SHP77 (cell line): ENCODE data around the gene NKX2-1.

Experiments
- DNase-seq, 2 experiments: peaks; one replicate each; lab custom pipeline; 2025; lab: John Stamatoyannopoulos, UW

The NKX2-1 gene

DNA sequence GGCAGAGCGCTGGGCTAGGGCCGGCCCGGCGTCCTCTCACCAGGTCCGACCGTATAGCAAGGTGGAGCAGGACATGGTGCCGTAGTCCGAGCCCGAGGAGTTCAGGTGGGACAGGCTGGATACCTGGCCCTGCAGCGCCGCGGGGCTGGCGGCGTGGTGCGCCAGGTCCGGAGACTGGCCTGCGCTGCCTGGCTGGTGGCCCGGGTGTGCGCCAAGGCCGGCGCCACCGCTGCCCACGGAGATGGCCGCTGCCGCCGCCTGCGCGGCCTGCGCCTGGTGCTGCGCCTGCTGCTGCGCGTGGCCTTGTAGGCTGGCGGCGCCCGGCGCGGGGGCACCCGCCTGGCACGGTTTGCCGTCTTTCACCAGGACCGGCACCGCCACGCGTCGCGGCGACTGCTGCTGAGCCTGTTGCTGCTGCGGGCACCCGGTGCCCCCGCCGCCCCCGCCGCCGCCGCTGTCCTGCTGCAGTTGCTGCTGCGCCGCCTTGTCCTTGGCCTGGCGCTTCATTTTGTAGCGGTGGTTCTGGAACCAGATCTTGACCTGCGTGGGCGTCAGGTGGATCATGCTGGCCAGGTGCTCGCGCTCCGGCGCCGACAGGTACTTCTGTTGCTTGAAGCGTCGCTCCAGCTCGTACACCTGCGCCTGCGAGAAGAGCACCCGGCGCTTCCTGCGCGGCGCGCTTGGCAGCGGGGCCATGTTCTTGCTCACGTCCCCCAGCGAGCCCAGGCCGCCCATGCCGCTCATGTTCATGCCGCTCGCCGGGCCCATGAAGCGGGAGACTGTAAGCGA lies 2.6 kb downstream of the NKX2-1 start:
- DNase-seq = peak in 1 of 2 experiments; percentile 48

DNA sequence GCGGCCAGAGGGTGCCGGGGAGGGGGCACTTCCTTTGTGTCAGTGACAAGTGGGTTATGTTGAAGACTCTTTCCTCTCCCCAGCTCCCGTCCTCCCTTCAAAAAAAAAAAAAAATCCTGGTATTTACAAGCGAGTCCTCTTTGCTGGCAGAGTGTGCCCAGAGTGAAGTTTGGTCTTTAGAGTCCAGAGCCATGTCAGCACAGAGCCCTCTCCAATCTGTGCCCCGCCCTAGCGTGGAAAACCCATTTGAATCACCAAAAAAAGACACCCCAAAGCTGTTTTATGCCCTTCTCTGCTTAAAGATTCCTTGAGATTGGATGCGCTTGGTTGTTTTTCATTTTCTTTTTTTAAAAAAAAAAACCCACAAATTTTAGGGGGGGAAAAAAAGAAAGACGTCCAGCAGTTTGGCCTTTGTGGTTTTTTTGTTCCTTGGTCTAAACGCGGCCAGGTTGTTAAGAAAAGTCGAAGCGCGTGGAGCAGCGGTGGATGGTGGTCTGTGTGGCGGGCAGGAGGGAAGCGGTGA lies 3.3 kb downstream of the NKX2-1 start:
- no peak for DNase-seq

DNA sequence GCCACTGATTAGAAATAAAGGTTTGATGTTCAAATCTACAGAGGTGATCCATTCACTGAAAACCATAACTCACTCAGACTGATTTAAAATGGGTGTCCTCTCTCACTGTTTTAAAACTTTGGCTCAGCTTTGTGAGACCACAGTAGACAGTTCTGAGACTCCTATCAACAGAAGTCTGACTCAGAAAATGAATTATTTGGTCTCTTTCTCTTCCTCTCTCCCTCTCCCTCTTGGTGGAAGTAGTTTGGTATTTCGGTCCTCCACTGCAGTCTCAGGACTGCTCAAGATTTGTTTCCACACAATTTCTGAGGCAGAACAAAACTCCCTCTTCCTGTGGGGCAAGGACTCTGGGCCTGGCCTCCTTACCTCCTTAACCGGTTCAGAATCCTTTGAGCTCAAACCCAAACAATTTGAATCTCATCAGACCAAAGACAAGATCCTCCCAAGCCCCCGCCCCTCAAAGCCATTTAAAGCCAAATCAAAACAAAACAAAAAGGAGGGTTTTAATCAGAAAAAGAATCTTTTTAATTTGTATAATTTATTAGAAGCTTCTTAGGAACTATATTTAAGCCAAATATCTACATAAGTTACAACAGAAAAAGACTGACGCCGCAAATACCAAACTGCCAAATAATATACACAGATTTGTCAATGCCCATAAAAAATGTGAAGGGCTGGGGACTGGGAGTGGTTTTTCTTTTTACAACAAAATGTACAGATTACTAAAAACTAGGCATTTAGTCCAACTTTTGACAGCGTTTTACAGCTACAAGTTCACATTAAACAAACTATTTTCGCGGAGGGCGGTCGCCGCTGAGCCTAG lies 3.9 kb downstream of the NKX2-1 start:
- no peak for DNase-seq

DNA sequence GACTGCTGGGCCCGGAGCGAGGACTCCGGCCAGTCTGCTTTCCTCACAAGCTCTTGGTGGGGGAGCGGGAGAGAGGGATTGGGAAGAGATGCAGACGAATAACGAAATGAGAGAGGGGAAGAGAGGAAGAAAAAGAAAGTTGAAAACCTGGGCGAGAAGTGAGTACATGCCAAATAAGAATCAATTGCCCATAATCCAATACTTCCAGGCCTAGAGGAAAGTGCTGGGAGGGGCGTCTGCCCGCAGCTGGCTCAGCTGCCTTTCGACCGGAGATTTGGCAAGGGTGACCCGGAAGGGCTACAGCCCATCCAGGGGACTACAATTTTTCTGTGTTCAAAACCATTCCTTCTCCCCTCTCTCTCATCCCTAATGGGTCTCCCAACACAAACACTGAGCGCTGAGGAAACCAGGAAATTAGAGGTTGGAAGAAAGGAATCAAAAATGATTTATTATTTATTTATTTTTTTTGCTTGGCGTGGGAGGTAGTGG lies 4.9 kb downstream of the NKX2-1 start:
- no peak for DNase-seq

GRCh38 chr14:36514278-36515104 lies 5.5 kb downstream of the NKX2-1 start:
- peak; percentile 47 to 48 for DNase-seq

DNA sequence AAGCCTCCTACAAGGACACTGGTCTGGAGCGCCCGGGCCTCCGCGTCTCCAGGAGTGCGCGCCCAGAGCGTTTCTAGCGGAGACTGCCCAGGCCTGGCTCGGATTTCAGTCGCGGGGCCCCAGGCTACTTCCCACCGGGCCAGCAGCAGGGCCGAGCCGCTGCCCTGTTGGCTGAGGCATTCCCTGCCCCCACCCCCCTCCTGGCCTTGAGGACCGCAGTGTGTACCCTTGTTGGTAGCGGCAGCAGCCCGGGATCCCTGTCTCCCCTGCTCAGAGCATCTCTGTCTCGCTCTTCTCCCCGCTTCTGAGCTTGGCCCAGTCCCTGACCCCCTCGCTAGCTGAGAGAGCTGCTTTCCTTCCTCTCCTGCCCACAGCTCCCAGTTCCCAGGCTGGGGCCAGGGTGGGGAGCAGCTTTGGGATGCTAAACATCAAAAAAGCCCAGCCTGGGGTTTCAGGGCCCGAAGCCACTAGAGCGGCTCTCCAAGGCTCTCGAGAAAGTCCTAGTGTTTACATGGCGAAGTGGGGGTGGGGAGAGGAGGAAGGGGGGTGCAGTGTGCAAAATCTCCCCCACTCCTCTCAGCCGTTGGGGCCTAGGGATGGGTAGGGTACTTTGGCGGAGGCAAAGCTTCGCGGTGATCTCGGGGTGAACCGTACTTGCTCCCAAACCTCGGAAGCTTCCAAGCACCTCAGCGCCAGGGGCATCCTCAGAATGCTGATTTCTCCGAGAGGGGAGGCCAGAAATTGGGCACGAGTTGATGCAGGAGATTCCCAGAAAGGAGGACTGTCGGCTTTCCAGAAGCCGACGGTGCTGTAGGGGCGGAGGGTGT lies 6.4 kb downstream of the NKX2-1 start:
- DNase-seq = peak; percentile 47 to 76

GRCh38 chr14:36513012-36513420 lies 7.0 kb downstream of the NKX2-1 start:
- peak in 1 of 2 experiments; percentile 24 for DNase-seq

- DNase-seq = no peak
Observed at GRCh38 chr14:36512585-36513003, 7.4 kb downstream of the NKX2-1 start.

GRCh38 chr14:36511981-36512584 lies 7.9 kb downstream of the NKX2-1 start:
- no peak for DNase-seq

DNA sequence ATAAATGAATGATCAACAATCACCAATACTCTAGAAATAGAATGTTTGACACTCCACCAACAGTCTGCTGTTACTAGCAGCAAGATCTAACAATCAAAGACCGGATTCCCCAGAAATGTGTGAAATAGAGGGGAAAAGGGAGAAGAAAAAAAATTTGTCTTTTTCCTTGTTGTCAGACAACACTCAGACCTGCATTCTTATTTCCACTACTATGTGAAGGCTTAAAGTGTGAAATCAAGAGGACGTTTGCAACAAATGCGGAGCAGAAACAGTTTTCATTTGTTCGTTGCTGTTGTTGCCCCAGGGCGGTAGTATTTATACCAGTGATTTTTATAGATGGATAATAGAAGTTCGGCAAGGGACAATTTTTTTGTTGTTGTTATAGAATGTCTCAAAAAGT lies 9.2 kb downstream of the NKX2-1 start:
- DNase-seq = no peak

- DNase-seq = peak; percentile 69 to 79
Observed at GRCh38 chr14:36510078-36510799, 9.8 kb downstream of the NKX2-1 start.

- DNase-seq = no peak
Observed at GRCh38 chr14:36509069-36509917, 10.7 kb downstream of the NKX2-1 start.

GRCh38 chr14:36508418-36509068 lies 11.5 kb downstream of the NKX2-1 start:
- DNase-seq = peak in 1 of 2 experiments; percentile 33

GRCh38 chr14:36507847-36508417 lies 12.1 kb downstream of the NKX2-1 start:
- DNase-seq = peak; percentile 49 to 81

- DNase-seq = peak in 1 of 2 experiments; percentile 34
Observed at GRCh38 chr14:36506732-36507614, 13.1 kb downstream of the NKX2-1 start.

DNA sequence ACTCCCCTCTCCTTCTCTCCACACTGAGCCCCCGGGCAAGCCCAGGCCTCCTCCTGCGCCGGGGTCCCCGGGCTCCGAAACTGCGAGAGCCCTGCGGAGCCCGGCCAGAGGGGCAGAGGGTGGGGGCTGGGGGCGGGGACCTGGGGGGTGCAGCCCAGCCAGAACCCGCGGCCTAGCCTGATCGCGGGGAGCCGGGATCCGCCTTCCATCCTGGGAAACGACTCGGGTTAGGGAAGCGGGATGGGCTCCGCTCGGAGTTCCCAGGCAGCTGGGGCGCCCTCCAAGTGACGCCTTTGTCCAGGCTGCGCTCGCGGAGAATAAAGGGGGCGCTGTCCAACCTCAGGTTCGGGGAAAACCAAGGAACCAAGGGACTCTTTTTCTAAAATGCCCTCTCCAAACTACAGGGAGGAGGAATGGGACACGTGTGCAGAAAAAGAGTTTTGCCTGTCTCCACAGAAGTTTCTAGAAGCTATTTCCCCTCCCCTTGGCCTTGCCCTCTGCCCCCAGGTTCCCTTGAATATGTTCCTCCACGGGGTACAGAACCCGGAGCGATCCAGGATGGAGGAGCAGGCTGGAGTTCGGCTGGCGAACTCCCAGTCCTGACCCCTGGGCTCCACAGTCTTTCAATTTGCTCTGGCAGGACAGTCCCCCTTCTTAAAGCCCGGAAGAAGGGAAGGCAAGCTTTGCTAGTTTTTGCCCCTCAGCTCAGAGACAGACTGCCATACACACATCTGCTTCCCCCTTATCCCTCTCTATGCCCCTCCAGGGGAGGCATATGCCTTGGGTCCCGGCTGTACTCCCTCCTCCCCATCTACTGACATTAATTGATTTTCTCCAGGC lies 13.9 kb downstream of the NKX2-1 start:
- DNase-seq = peak; percentile 40 to 58
